K562 (cell line): ENCODE results near the gene ELK1. TPM values are rescaled to one million over a fixed set of nuclear protein-coding genes. Genes with fewer than 3 reads are reported as not detected.

Experiments used
- ADNP ChIP-seq: fragments of 200-800 bp; sonication (Bioruptor generic); IDR thresholded peaks from 2 replicates; pipeline ENCODE4 v1.6.1; 2016; ENCODE audit warnings: missing genetic modification characterization, missing compliant biosample characterization
- CREB3L1 ChIP-seq: fragments of 450-650 bp; IDR thresholded peaks from 2 replicates; pipeline ENCODE4 v1.6.1; 2014; ENCODE audit warnings: low read depth, mild to moderate bottlenecking, moderate library complexity, borderline replicate concordance
- E2F4 ChIP-seq: sonication (generic); formaldehyde crosslinking; IDR thresholded peaks from 2 replicates; pipeline ENCODE4 v1.8.0; 2022; ENCODE audit warnings: mild to moderate bottlenecking, low read depth, missing genetic modification reagents
- EP400 ChIP-seq: fragments of 450-650 bp; IDR thresholded peaks from 2 replicates; pipeline ENCODE4 v1.6.1; 2017; ENCODE audit warnings: antibody characterized with exemption, mild to moderate bottlenecking, moderate library complexity
- HDAC1 ChIP-seq, 2 experiments: fragments of 450-650 bp; IDR thresholded peaks; 2 replicates each; pipeline ENCODE4 v1.6.1; 2016 to 2017; ENCODE audit warnings: inconsistent platforms in 1 of 2, mild to moderate bottlenecking in 1 of 2, moderate library complexity in 1 of 2
- HNRNPLL ChIP-seq: fragments of 200-400 bp; formaldehyde crosslinking; IDR thresholded peaks from 2 replicates; pipeline ENCODE4 v1.6.1; 2017; ENCODE audit warnings: low read length, low read depth, mild to moderate bottlenecking; ENCODE audit not compliant: poor library complexity, severe bottlenecking
- NCOA1 ChIP-seq: fragments of 450-650 bp; IDR thresholded peaks from 2 replicates; pipeline ENCODE4 v1.6.1; 2016; ENCODE audit warnings: low read depth
- PHF8 ChIP-seq: fragments of 200-600 bp; sonication (generic); IDR thresholded peaks from 2 replicates; pipeline ENCODE4 v1.6.1; 2012; ENCODE audit warnings: mixed run types, mild to moderate bottlenecking, inconsistent platforms, low read length, moderate library complexity, borderline replicate concordance
- POLR2AphosphoS5 ChIP-seq: IDR thresholded peaks from 2 replicates; pipeline ENCODE4 v1.6.1; 2011; ENCODE audit warnings: mild to moderate bottlenecking, low read depth, low read length, moderate library complexity; ENCODE audit not compliant: control insufficient read depth, insufficient read depth
- RAD51 ChIP-seq: fragments of 450-650 bp; IDR thresholded peaks from 2 replicates; pipeline ENCODE4 v1.7.1; 2016; ENCODE audit warnings: low read depth, mild to moderate bottlenecking, borderline replicate concordance
- RBM22 ChIP-seq: fragments of 200-400 bp; formaldehyde crosslinking; IDR thresholded peaks from 2 replicates; pipeline ENCODE4 v1.6.1; 2018; ENCODE audit warnings: low read length, low read depth; ENCODE audit not compliant: poor library complexity, severe bottlenecking
- RCOR1 ChIP-seq, 2 experiments: IDR thresholded peaks; 2 replicates each; pipeline ENCODE4 v1.6.1; 2012; ENCODE audit warnings: low read depth in 2 of 2, low read length in 2 of 2, borderline replicate concordance in 1 of 2, improper control_type of control experiment in 1 of 2
- SIN3A ChIP-seq, 2 experiments: fragments of 150-350 bp in 1 of 2; IDR thresholded peaks; 2 replicates each; pipeline ENCODE4 v1.6.1; 2011 to 2016; ENCODE audit warnings: borderline replicate concordance in 2 of 2, low read depth in 2 of 2, low read length in 2 of 2, mild to moderate bottlenecking in 2 of 2, moderate library complexity in 2 of 2; ENCODE audit not compliant: control insufficient read depth in 1 of 2
- ZNF121 ChIP-seq: sonication (generic); formaldehyde crosslinking; conservative IDR thresholded peaks from 2 replicates; pipeline ENCODE4 v1.8.0; 2022; ENCODE audit warnings: missing genetic modification reagents
- polyA plus RNA-seq, 8 experiments: library from polyadenylated mRNA; depleted of rRNA in 4 of 8; stranded (reverse) in 5 of 8; unstranded in 3 of 8; fragments of >200 nt; fragmentation: Nextera tagmentation in 2 of 8; fragmentation: Illumina TruSeq in 1 of 8; extraction: Ambion mirVana in 2 of 8; extraction: Trizol in 1 of 8; gene quantifications; 2 replicates each; pipeline versions ENCODE4 v1.2.1 to v1.2.3, GENCODE V29; 2011 to 2014; ENCODE audit warnings: inconsistent platforms in 1 of 8, missing spikeins in 1 of 8
- total RNA-seq, 7 experiments: library from RNA; depleted of rRNA in 6 of 7; stranded (reverse); fragments of >200 nt in 6 of 7; fragmentation: Illumina TruSeq in 2 of 7; extraction: Trizol in 2 of 7; gene quantifications; 2 replicates each; pipeline versions ENCODE4 v1.2.1 to v1.2.3, GENCODE V29; 2011 to 2021; ENCODE audit warnings: low replicate concordance in 1 of 7
- TF ChIP-seq, protein P1 (sequence below): fragments of 250-450 bp; sonication (Bioruptor Pico); IDR thresholded peaks from 2 replicates; pipeline ENCODE4 v1.4.0; 2020
- TF ChIP-seq, protein P2 (sequence below): sonication (generic); formaldehyde crosslinking; IDR thresholded peaks from 2 replicates; pipeline ENCODE4 v1.5.0; 2020; ENCODE audit warnings: missing genetic modification reagents

ELK1 gene
- total and polyA plus RNA-seq, 9 of the 15 experiments (the other 6 are each of a cell fraction or from before 2014, with no cell fraction given), result 4.4 to 74.9 (median 26.5) TPM

DNA sequence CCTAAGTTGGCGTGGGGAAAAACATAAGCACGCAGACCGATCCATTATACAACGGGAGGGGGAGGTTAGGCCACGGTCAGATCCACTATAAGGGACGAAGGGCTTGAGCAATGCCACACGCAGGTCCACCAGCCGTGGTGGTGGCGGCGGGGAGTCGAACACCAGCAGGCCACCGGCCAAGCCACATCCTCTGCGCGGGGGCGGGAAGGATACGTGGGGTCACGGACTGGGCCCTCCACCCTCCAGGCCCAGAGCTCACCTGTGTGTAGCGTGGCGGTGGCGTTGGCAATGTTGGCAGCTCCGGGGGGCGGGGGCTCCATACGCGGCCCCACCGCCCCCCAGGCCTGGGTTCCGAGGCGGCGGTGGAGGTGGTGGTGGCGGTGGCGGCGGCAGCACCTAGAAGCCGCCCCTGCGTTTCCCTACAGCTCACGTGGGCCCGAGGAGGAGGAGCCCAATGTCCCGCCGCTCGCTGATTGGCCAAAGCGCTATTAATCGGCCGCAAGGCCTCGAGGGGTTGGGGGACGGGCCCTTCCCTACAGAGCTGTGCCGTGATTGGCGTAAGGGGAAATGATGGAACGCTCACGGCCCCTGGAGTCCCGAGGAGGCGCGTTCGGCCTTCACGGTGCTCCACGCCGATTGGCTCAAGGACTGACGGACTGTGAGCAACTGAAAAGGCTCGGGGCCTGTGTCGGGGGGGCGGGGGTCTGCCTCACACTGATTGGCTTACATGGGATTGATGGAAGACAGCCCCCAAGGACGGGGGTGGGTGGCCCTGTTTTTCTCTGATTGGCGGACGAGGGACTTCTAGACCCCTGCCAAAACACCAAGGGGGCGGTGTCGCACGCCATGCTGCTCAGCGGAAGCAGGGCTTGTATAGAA lies at the start of gene ELK1 (continued):
- TF ChIP-seq CREB3L1 (peak; percentile 47; the same call in 1 of the 2 replicates), RCOR1 (IDR thresholded peaks at IDR 0.05; ENCODE audit: borderline replicate concordance in 1 of 2, low read depth in 2 of 2, low read length in 2 of 2) (peak; percentile 48 to 66; a peak in 3 of 4 replicates), HDAC1 (IDR thresholded peaks at IDR 0.05) (peak in 1 of 2 experiments; percentile 86; a peak in 2 of 4 replicates), RBM22 (peak; percentile 51), NCOA1 (0 out of 2 replicates have a peak, but pooled peaks have one; percentile 29), SIN3A (IDR thresholded peaks at IDR 0.05; ENCODE audit: borderline replicate concordance in 2 of 2, control insufficient read depth in 1 of 2, low read depth in 2 of 2, low read length in 2 of 2) (peak in 1 of 2 experiments; percentile 75; a peak in 2 of 4 replicates), POLR2AphosphoS5 (peak; percentile 45), EP400 (peak; percentile 74; the same call in 1 of the 2 replicates), HNRNPLL (peak; percentile 81), ZNF121 (CRISPR knock-in tag) (no peak), ADNP (tag) (no peak), PHF8 (peak; percentile 74; the same call in 1 of the 2 replicates), RAD51 (peak; percentile 77), E2F4 (CRISPR knock-in tag) (no peak)
- TF ChIP-seq, protein P1, sequence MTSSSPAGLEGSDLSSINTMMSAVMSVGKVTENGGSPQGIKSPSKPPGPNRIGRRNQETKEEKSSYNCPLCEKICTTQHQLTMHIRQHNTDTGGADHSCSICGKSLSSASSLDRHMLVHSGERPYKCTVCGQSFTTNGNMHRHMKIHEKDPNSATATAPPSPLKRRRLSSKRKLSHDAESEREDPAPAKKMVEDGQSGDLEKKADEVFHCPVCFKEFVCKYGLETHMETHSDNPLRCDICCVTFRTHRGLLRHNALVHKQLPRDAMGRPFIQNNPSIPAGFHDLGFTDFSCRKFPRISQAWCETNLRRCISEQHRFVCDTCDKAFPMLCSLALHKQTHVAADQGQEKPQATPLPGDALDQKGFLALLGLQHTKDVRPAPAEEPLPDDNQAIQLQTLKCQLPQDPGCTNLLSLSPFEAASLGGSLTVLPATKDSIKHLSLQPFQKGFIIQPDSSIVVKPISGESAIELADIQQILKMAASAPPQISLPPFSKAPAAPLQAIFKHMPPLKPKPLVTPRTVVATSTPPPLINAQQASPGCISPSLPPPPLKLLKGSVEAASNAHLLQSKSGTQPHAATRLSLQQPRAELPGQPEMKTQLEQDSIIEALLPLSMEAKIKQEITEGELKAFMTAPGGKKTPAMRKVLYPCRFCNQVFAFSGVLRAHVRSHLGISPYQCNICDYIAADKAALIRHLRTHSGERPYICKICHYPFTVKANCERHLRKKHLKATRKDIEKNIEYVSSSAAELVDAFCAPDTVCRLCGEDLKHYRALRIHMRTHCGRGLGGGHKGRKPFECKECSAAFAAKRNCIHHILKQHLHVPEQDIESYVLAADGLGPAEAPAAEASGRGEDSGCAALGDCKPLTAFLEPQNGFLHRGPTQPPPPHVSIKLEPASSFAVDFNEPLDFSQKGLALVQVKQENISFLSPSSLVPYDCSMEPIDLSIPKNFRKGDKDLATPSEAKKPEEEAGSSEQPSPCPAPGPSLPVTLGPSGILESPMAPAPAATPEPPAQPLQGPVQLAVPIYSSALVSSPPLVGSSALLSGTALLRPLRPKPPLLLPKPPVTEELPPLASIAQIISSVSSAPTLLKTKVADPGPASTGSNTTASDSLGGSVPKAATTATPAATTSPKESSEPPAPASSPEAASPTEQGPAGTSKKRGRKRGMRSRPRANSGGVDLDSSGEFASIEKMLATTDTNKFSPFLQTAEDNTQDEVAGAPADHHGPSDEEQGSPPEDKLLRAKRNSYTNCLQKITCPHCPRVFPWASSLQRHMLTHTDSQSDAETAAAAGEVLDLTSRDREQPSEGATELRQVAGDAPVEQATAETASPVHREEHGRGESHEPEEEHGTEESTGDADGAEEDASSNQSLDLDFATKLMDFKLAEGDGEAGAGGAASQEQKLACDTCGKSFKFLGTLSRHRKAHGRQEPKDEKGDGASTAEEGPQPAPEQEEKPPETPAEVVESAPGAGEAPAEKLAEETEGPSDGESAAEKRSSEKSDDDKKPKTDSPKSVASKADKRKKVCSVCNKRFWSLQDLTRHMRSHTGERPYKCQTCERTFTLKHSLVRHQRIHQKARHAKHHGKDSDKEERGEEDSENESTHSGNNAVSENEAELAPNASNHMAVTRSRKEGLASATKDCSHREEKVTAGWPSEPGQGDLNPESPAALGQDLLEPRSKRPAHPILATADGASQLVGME (CRISPR knock-in tag), result no peak
- TF ChIP-seq, protein P2, sequence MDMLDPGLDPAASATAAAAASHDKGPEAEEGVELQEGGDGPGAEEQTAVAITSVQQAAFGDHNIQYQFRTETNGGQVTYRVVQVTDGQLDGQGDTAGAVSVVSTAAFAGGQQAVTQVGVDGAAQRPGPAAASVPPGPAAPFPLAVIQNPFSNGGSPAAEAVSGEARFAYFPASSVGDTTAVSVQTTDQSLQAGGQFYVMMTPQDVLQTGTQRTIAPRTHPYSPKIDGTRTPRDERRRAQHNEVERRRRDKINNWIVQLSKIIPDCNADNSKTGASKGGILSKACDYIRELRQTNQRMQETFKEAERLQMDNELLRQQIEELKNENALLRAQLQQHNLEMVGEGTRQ (CRISPR knock-in tag), result peak; percentile 91
